DND-41 (cell line): ENCODE data around the gene FOCAD.

ENCODE experiments used
- ATAC-seq: fragments of 200-7000 bp; cut with Tn5 transposase; 3 replicates; pipeline ENCODE4 v1.9.1; 2021; ENCODE audit warnings: low read depth; ENCODE audit not compliant: insufficient read depth
- DNase-seq: peaks from one replicate; pipeline ENCODE4 v3.0.0-alpha.2; 2020
- H2AFZ ChIP-seq: 2 replicates; pipeline ENCODE4 v1.6.0; 2012; ENCODE audit warnings: low read depth, low read length
- H3K27ac ChIP-seq: 2 replicates; pipeline ENCODE4 v1.5.1; 2012; ENCODE audit warnings: low read length, inconsistent platforms
- H3K27me3 ChIP-seq: fragments of 200-600 bp; sonication (generic); 2 replicates; pipeline ENCODE4 v1.6.0; 2012; ENCODE audit warnings: low read length, mild to moderate bottlenecking, inconsistent platforms; ENCODE audit not compliant: insufficient read depth, poor library complexity
- H3K36me3 ChIP-seq: 2 replicates; pipeline ENCODE4 v1.5.1; 2012; ENCODE audit warnings: low read length, inconsistent platforms; ENCODE audit not compliant: insufficient read depth
- H3K4me1 ChIP-seq: 2 replicates; pipeline ENCODE4 v1.5.1; 2012; ENCODE audit warnings: mild to moderate bottlenecking, low read length; ENCODE audit not compliant: insufficient read depth
- H3K4me2 ChIP-seq: 2 replicates; pipeline ENCODE4 v1.6.0; 2012; ENCODE audit warnings: mild to moderate bottlenecking, moderate library complexity, low read length, inconsistent platforms; ENCODE audit not compliant: insufficient read depth
- H3K4me3 ChIP-seq, 2 experiments: fragments of 200-600 bp in 1 of 2; shearing (Covaris generic) in 1 of 2; 2 replicates each; pipeline ENCODE4 v1.5.1; 2012 to 2016; ENCODE audit warnings: inconsistent platforms in 2 of 2, low read length in 2 of 2, mild to moderate bottlenecking in 2 of 2, low read depth in 1 of 2, moderate library complexity in 1 of 2
- H3K79me2 ChIP-seq: 2 replicates; pipeline ENCODE4 v1.6.0; 2012; ENCODE audit warnings: low read length, inconsistent platforms; ENCODE audit not compliant: insufficient read depth
- H3K9ac ChIP-seq: 2 replicates; pipeline ENCODE4 v1.6.0; 2012; ENCODE audit warnings: low read depth, mild to moderate bottlenecking, inconsistent platforms, low read length, moderate library complexity
- H3K9me3 ChIP-seq: 2 replicates; pipeline ENCODE4 v1.5.1; 2012; ENCODE audit warnings: low read length, moderate library complexity, mild to moderate bottlenecking, inconsistent platforms; ENCODE audit not compliant: insufficient read depth, severe bottlenecking
- H4K20me1 ChIP-seq: 2 replicates; pipeline ENCODE4 v1.6.0; 2012; ENCODE audit warnings: low read length; ENCODE audit not compliant: insufficient read depth
- CTCF ChIP-seq: IDR thresholded peaks from 2 replicates; pipeline ENCODE4 v1.5.1; 2012; ENCODE audit warnings: borderline replicate concordance, low read length, moderate library complexity, mild to moderate bottlenecking; ENCODE audit not compliant: poor library complexity, severe bottlenecking; ENCODE audit errors: extremely low read depth
- EZH2 ChIP-seq: IDR thresholded peaks from 3 replicates; pipeline ENCODE4 v1.6.1; 2012; ENCODE audit warnings: borderline replicate concordance, low read depth, mild to moderate bottlenecking, moderate library complexity, low read length, inconsistent platforms; ENCODE audit not compliant: severe bottlenecking

Gene FOCAD

GRCh38 chr9:20994486-20994885 lies 310.4 kb downstream of the FOCAD start:
- Histone ChIP-seq H3K27me3 (no peaks in the 10 kb centered on the region), H3K4me1 (no peaks in the 10 kb centered on the region), H2AFZ (no peak overlapping the region), H3K36me3 (peaks cover 40% of the 10 kb centered on the region), H3K27ac (no peak overlapping the region), H3K9ac (no peak overlapping the region), H4K20me1 (no peaks in the 10 kb centered on the region), H3K79me2 (no peaks in the 10 kb centered on the region), H3K4me3 (no peak overlapping the region), H3K9me3 (no peaks in the 10 kb centered on the region), H3K4me2 (no peak overlapping the region)
- ATAC-seq: no peak
- no peak for DNase-seq
- TF ChIP-seq CTCF: no peak
- TF ChIP-seq EZH2: no peak

GRCh38 chr9:20995616-20996015 lies 311.6 kb downstream of the FOCAD start:
- H3K4me3 ChIP-seq: no peak overlapping the region
- H2AFZ ChIP-seq: no peak overlapping the region
- peaks cover 6% of the 10 kb centered on the region for H3K9me3 ChIP-seq
- H3K36me3 ChIP-seq: peaks cover 41% of the 10 kb centered on the region
- TF ChIP-seq CTCF (no peak), EZH2 (no peak)
- DNase-seq (no peak), ATAC-seq (no peak)
- H3K27ac ChIP-seq: no peak overlapping the region
- no peaks in the 10 kb centered on the region for H3K79me2 ChIP-seq
- no peak overlapping the region for H3K4me2 ChIP-seq
- no peaks in the 10 kb centered on the region for H3K27me3 ChIP-seq
- no peak overlapping the region for H3K9ac ChIP-seq
- no peaks in the 10 kb centered on the region for H4K20me1 ChIP-seq
- H3K4me1 ChIP-seq: no peaks in the 10 kb centered on the region

- Histone ChIP-seq H3K36me3 (peaks cover 38% of the 10 kb centered on the region), H3K27ac (no peak overlapping the region), H3K4me3 (no peak overlapping the region), H3K79me2 (no peaks in the 10 kb centered on the region), H3K9ac (no peak overlapping the region), H3K4me2 (no peak overlapping the region), H4K20me1 (no peaks in the 10 kb centered on the region), H3K9me3 (peaks cover 11% of the 10 kb centered on the region), H3K4me1 (peaks cover 11% of the 10 kb centered on the region), H2AFZ (no peak overlapping the region), H3K27me3 (no peaks in the 10 kb centered on the region)
- DNase-seq (no peak), ATAC-seq (no peak)
- TF ChIP-seq CTCF: no peak
- TF ChIP-seq EZH2: no peak
These were observed 312.8 kb downstream of the FOCAD start for GRCh38 chr9:20996809-20997208.

GRCh38 chr9:20997503-20998076 lies 313.5 kb downstream of the FOCAD start:
- Histone ChIP-seq H3K79me2 (no peaks in the 10 kb centered on the region), H3K4me3 (no peak overlapping the region), H3K4me1 (peaks cover 19% of the 10 kb centered on the region), H3K4me2 (no peak overlapping the region), H4K20me1 (no peaks in the 10 kb centered on the region), H3K36me3 (peaks cover 38% of the 10 kb centered on the region), H3K9ac (no peak overlapping the region), H3K9me3 (peaks cover 11% of the 10 kb centered on the region), H3K27me3 (no peaks in the 10 kb centered on the region), H2AFZ (no peak overlapping the region), H3K27ac (no peak overlapping the region)
- no peak for TF ChIP-seq CTCF
- no peak for TF ChIP-seq EZH2
- DNase-seq (no peak), ATAC-seq (no peak)
